Astrocyte (in vitro differentiated cells and primary cell): ENCODE results near the gene GPSM3. TPM values are rescaled to one million over a fixed set of nuclear protein-coding genes. Genes with fewer than 3 reads are reported as not detected.
A peak's percentile ranks its signal among the peaks of the same experiment; 100 is the strongest.

ENCODE experiments used
- DNase-seq: peaks from one replicate; pipeline ENCODE4 v3.0.0-alpha.2; 2010; ENCODE audit warnings: low read depth
- FAIRE-seq: peaks from 2 replicates; lab custom pipeline; 2011; peaks lifted over from hg19 to GRCh38; lab: Jason Lieb, UNC
- H2AFZ ChIP-seq: 2 replicates; pipeline ENCODE4 v1.6.0; 2012; ENCODE audit warnings: low read depth, low read length, inconsistent platforms
- H3K27ac ChIP-seq: 2 replicates; pipeline ENCODE4 v1.5.1; 2011; ENCODE audit warnings: low read depth, low read length, inconsistent platforms
- H3K27me3 ChIP-seq: 2 replicates; pipeline ENCODE4 v1.6.0; 2011; ENCODE audit warnings: low read length, inconsistent platforms; ENCODE audit not compliant: insufficient read depth
- H3K36me3 ChIP-seq: 2 replicates; pipeline ENCODE4 v1.5.1; 2011; ENCODE audit warnings: low read length, inconsistent platforms; ENCODE audit not compliant: insufficient read depth
- H3K4me1 ChIP-seq: 2 replicates; pipeline ENCODE4 v1.5.1; 2011; ENCODE audit warnings: low read length, inconsistent platforms; ENCODE audit not compliant: insufficient read depth
- H3K4me2 ChIP-seq: 2 replicates; pipeline ENCODE4 v1.6.0; 2012; ENCODE audit warnings: low read length, inconsistent platforms
- H3K4me3 ChIP-seq: 2 replicates; pipeline ENCODE4 v1.5.1; 2011; ENCODE audit warnings: low read depth, mild to moderate bottlenecking, low read length, inconsistent platforms; ENCODE audit not compliant: insufficient read depth
- H3K79me2 ChIP-seq: 2 replicates; pipeline ENCODE4 v1.6.0; 2012; ENCODE audit warnings: mild to moderate bottlenecking, low read length, inconsistent platforms; ENCODE audit not compliant: insufficient read depth
- H3K9ac ChIP-seq: 2 replicates; pipeline ENCODE4 v1.6.0; 2012; ENCODE audit warnings: mild to moderate bottlenecking, low read length, inconsistent platforms
- H3K9me3 ChIP-seq: 2 replicates; pipeline ENCODE4 v1.5.1; 2012; ENCODE audit warnings: low read depth, mild to moderate bottlenecking, low read length, inconsistent platforms; ENCODE audit not compliant: insufficient read depth
- H4K20me1 ChIP-seq: 2 replicates; pipeline ENCODE4 v1.6.0; 2012; ENCODE audit warnings: low read length, inconsistent platforms; ENCODE audit not compliant: insufficient read depth
- H3K27ac Mint-ChIP-seq: one replicate; pipeline ENCODE4 v1.8.0; 2021; ENCODE audit warnings: mild to moderate bottlenecking, mixed read lengths; ENCODE audit not compliant: unreplicated experiment
- H3K27me3 Mint-ChIP-seq: one replicate; pipeline ENCODE4 v1.8.0; 2021; ENCODE audit warnings: low read depth, mixed read lengths; ENCODE audit not compliant: unreplicated experiment
- H3K36me3 Mint-ChIP-seq: one replicate; pipeline ENCODE4 v1.8.0; 2021; ENCODE audit warnings: low read depth, mixed read lengths; ENCODE audit not compliant: unreplicated experiment
- H3K4me1 Mint-ChIP-seq: one replicate; pipeline ENCODE4 v1.8.0; 2021; ENCODE audit warnings: low read depth, mixed read lengths; ENCODE audit not compliant: unreplicated experiment
- H3K4me3 Mint-ChIP-seq: one replicate; pipeline ENCODE4 v1.8.0; 2021; ENCODE audit warnings: mild to moderate bottlenecking, moderate library complexity, mixed read lengths; ENCODE audit not compliant: unreplicated experiment
- H3K9me3 Mint-ChIP-seq: one replicate; pipeline ENCODE4 v1.8.0; 2021; ENCODE audit warnings: mild to moderate bottlenecking, mixed read lengths; ENCODE audit not compliant: unreplicated experiment
- EZH2 ChIP-seq: IDR thresholded peaks from 2 replicates; pipeline ENCODE4 v1.6.1; 2012; ENCODE audit warnings: mild to moderate bottlenecking, low read length, inconsistent platforms; ENCODE audit not compliant: insufficient read depth
- total RNA-seq: library from RNA; stranded (reverse); gene quantifications from 2 replicates; pipeline ENCODE4 v1.2.1, GENCODE V29; 2021
- TF ChIP-seq, protein P1 (sequence below): IDR thresholded peaks from 2 replicates; pipeline ENCODE4 v1.5.1; 2011; ENCODE audit warnings: low read depth, mild to moderate bottlenecking, inconsistent platforms, low read length, moderate library complexity; ENCODE audit not compliant: insufficient read depth

The GPSM3 gene
- total RNA-seq, 1 donor from 2014 or later, result 9.6 TPM

DNA sequence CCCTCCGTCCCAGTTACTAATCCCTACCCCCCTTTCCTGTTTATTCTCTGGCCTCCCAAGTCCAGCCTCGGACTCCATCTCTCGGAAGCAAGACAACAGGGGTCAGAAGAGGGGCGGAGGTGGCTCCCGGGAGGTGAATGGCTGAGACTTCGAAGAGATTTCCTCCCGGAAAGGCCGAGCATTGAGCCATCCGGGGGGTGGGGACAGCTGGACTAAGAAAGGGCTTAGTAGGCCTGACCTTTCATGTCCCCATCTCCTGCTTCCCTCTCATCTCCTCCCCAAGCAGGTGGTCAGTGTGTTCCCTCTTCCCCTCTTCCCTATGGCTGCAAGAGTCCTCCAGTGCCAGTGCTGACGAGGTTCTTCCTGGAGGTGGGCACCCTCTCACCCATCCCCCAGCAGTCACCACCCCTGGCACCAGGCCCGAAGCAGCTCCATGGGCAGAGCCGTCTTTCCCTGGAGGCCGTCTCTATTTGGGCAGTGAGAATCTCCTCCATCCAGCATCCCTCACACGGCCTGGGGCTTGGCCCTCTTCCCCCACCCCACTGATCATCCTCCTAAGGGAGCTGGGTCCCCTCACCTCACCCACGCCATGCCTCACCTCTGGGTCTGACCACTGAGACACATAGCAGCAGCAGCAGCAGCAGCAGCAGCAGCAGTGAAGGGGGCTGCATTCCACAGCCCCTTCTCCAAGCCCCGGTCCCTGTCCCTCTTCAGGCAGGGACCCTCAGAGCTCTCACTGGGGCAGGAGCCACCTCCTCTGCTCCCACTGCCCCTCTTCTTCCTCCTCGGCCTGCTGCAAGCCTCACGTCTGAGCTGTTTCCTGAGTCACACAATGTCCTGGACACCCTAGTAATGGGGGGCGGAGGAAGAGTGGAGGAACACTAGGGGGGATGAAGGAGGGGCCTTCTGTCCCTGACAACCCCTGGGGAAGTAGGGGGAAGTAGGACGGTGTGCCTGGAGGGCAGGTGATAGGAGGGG lies 31.1 kb upstream of the GPSM3 start, which contains the start of gene NOTCH4:
NOTCH4 (minus strand) TSS at position 810 of the 978 bp plus-strand sequence; CDS start at position 671, 139 bp downstream.
- FAIRE-seq (no peak), DNase-seq (no peak)
- H3K9me3 Mint-ChIP-seq, result peaks cover 2% of the 10 kb centered on the region
- H3K36me3 Mint-ChIP-seq, result peaks cover 1% of the 10 kb centered on the region
- no peak within 1 kb of the TSS for H3K9ac ChIP-seq
- no peaks in the 10 kb centered on the region for H3K4me1 ChIP-seq
- no peak for TF ChIP-seq EZH2
- TF ChIP-seq, protein P1, sequence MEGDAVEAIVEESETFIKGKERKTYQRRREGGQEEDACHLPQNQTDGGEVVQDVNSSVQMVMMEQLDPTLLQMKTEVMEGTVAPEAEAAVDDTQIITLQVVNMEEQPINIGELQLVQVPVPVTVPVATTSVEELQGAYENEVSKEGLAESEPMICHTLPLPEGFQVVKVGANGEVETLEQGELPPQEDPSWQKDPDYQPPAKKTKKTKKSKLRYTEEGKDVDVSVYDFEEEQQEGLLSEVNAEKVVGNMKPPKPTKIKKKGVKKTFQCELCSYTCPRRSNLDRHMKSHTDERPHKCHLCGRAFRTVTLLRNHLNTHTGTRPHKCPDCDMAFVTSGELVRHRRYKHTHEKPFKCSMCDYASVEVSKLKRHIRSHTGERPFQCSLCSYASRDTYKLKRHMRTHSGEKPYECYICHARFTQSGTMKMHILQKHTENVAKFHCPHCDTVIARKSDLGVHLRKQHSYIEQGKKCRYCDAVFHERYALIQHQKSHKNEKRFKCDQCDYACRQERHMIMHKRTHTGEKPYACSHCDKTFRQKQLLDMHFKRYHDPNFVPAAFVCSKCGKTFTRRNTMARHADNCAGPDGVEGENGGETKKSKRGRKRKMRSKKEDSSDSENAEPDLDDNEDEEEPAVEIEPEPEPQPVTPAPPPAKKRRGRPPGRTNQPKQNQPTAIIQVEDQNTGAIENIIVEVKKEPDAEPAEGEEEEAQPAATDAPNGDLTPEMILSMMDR, result no peak
- H3K4me3 ChIP-seq, result no peak within 1 kb of the TSS
- H3K9me3 ChIP-seq, result no peaks in the 10 kb centered on the region
- no peak within 1 kb of the TSS for H3K4me3 Mint-ChIP-seq
- H2AFZ ChIP-seq, result no peak within 1 kb of the TSS
- H3K4me2 ChIP-seq, result no peak within 1 kb of the TSS
- no peaks in the 10 kb centered on the region for H4K20me1 ChIP-seq
- H3K4me1 Mint-ChIP-seq, result peaks cover 1% of the 10 kb centered on the region
- no peaks in the 10 kb centered on the region for H3K79me2 ChIP-seq
- no peaks in the 10 kb centered on the region for H3K27me3 ChIP-seq
- H3K27ac ChIP-seq, result no peak within 1 kb of the TSS
- no peaks in the 10 kb centered on the region for H3K36me3 ChIP-seq
- H3K27me3 Mint-ChIP-seq, result peaks cover 26% of the 10 kb centered on the region
- peak within 1 kb of the TSS; percentile 41 for H3K27ac Mint-ChIP-seq

DNA sequence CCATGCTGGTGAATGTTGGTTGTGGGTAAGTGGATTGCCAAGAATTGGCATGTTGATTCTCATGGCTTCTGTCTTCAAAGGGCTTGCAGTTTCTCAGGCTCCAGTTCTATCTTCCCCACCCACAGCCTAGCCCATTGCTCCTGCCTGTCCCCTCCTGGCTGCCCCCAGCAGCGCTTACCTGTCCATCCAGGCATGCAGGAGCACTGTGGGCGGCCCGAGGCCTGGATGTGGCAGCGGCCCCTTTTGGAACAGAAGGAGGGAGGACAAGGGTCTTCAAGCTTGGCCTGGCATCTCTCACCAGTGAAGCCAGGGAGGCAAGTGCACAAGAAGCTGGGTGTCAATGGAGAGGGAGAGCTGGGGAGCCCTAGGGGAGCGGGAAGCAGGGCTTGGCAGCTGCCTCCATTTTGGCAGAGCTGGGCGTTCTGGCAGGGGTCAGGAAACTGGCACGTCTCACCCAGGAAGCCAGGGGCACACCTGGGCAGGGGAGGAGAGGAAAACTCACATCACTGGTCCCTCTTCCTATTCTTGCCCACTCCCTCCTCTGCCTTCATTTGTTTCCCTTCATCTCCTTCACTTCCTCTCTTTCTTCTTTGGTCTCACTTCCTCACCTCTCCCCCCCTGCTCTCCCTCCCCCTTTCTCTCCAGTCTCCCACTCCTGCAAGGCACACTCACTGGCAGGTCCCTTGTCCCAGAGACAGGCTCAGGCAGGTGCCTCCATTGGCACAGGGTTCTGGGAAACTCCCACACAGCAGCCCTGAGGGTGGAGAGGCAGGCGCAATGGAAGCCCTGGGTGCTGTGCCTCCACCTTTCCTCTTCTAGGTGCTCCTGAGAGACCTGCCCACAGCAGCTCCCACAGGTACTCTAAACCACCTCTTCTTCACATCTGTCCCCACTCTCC lies 30.1 kb upstream of the GPSM3 start:
- FAIRE-seq, result no peak
- no peaks in the 10 kb centered on the region for H4K20me1 ChIP-seq
- no peaks in the 10 kb centered on the region for H3K4me1 ChIP-seq
- Mint-ChIP-seq H3K4me3 (no peak overlapping the region), H3K9me3 (peaks cover 2% of the 10 kb centered on the region), H3K27me3 (peaks cover 29% of the 10 kb centered on the region), H3K4me1 (peaks cover 1% of the 10 kb centered on the region), H3K36me3 (peaks cover 1% of the 10 kb centered on the region), H3K27ac (no peak overlapping the region)
- no peak overlapping the region for H3K9ac ChIP-seq
- no peaks in the 10 kb centered on the region for H3K79me2 ChIP-seq
- no peaks in the 10 kb centered on the region for H3K36me3 ChIP-seq
- no peak overlapping the region for H2AFZ ChIP-seq
- H3K9me3 ChIP-seq, result no peaks in the 10 kb centered on the region
- H3K27me3 ChIP-seq, result no peaks in the 10 kb centered on the region
- TF ChIP-seq, protein P1, result no peak
- no peak for TF ChIP-seq EZH2
- DNase-seq, result no peak
- H3K4me3 ChIP-seq, result no peak overlapping the region
- H3K27ac ChIP-seq, result no peak overlapping the region
- no peak overlapping the region for H3K4me2 ChIP-seq
